ENCODE measurements around the gene TSHZ3. TPM values are rescaled to one million over a fixed set of nuclear protein-coding genes. Genes with fewer than 3 reads are reported as not detected.

TSHZ3 gene
- total RNA-seq, 4 donors from 2014 or later = 0.19 to 5.3 (median 1.9) TPM

DNA sequence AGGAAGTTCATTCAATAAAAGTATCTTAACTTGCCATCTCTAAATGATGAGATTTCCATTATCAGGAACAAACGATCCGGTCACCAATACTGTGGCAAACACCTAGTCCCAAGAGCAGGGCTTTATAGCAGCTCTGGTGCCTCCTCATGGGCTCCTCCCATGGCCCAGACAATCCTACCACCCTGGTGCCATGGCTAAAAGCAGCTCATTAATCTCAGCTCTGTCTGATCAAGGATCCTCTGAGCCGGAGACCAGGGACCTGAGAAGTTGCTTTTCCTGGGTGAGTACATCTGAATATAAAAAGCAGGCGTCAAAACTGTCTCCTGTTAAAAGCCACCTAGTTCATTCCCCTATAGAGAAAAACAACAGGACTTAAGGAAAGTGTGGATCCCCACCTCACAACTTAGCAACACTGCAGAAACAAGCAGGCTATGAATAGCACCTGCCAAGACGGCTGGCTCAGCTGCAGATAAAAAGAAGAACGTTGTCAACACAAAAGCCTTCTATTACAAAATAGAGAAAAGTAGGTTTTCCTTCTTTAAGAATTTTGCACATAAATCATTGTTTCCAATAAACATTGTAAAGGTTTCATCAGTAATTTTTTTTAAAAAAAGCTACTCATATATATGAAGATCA, 30.3 kb downstream of the TSHZ3 start:
- no peaks in the 10 kb centered on the region for H3K36me3 ChIP-seq
- DNase-seq = no peak
- no peaks in the 10 kb centered on the region for H3K27me3 ChIP-seq
- H3K4me1 ChIP-seq = peaks cover 0 to 37% (median 10%) of the 10 kb centered on the region in 3 donors
- H3K27ac ChIP-seq = no peak overlapping the region
- no peaks in the 10 kb centered on the region for H3K9me3 ChIP-seq
- intact Hi-C loops (cut with DNase I) = no loop called here
- H3K4me3 ChIP-seq = no peak overlapping the region
- WGBS, 2 donors = 64 to 70% methylated on average over 5 to 6 of the region's 6 CpGs
- TF ChIP-seq POLR2A (IDR thresholded peaks at IDR 0.05) = no peak
- TF ChIP-seq, protein P1, sequence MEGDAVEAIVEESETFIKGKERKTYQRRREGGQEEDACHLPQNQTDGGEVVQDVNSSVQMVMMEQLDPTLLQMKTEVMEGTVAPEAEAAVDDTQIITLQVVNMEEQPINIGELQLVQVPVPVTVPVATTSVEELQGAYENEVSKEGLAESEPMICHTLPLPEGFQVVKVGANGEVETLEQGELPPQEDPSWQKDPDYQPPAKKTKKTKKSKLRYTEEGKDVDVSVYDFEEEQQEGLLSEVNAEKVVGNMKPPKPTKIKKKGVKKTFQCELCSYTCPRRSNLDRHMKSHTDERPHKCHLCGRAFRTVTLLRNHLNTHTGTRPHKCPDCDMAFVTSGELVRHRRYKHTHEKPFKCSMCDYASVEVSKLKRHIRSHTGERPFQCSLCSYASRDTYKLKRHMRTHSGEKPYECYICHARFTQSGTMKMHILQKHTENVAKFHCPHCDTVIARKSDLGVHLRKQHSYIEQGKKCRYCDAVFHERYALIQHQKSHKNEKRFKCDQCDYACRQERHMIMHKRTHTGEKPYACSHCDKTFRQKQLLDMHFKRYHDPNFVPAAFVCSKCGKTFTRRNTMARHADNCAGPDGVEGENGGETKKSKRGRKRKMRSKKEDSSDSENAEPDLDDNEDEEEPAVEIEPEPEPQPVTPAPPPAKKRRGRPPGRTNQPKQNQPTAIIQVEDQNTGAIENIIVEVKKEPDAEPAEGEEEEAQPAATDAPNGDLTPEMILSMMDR (IDR thresholded peaks at IDR 0.05) = no peak

DNA sequence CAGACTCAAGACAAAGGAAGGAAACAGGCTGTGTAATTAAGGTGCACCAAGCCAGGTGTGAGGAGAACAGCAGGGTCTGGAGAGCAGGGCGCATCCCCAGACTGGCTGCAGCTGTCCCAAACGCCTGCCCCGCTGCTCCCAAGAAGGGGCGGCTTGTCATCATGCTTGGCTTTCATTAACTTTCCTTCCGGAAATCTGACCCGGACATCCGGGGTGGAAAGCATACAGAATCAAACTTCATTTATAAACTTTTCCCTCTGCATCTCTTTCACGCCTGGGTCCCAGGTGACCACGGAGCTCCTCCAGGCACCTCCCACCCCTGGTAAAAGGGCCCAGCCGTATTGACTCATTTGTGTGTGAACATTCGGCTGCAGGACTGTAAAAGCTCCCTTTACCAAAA, 31.7 kb downstream of the TSHZ3 start:
- H3K36me3 ChIP-seq = no peaks in the 10 kb centered on the region
- H3K27me3 ChIP-seq = no peaks in the 10 kb centered on the region
- peaks cover 0 to 38% (median 10%) of the 10 kb centered on the region in 3 donors for H3K4me1 ChIP-seq
- H3K4me3 ChIP-seq = no peak overlapping the region
- intact Hi-C loops (cut with DNase I) = no loop called here
- H3K27ac ChIP-seq = peak overlapping the region in 2 of 4 donors; percentile 58 to 71
- no peaks in the 10 kb centered on the region for H3K9me3 ChIP-seq
- DNase-seq = no peak
- WGBS, 2 donors = 65 to 79% methylated on average over 10 to 11 of the region's 11 CpGs
- TF ChIP-seq, protein P1 (IDR thresholded peaks at IDR 0.05) = no peak
- no peak for TF ChIP-seq POLR2A (IDR thresholded peaks at IDR 0.05)

DNA sequence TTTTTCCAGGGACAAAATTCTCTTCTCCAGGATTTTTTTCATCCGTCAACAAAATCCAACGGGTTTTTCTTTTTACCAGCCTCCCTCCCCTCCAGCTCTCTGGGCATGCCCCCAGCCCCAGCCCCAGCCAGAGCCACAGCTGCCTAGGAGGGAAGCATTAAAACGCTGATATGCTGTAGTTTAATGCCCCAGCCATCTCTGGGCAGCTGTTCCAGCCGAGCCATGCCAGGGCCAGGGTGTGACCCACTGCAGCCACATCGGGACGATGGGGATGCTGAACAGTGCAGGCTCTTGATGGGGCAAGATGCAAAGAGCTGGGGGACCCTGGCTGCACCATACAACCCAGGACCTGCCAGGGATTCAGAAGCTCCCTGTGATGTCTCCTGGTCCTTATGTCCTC, 32.1 kb downstream of the TSHZ3 start:
- intact Hi-C loops (cut with DNase I) = no loop called here
- H3K4me3 ChIP-seq = no peak overlapping the region
- no peaks in the 10 kb centered on the region for H3K9me3 ChIP-seq
- WGBS, 2 donors = 45 to 69% methylated on average over 2 to 4 of the region's 6 CpGs
- DNase-seq = no peak
- no peaks in the 10 kb centered on the region for H3K36me3 ChIP-seq
- peaks cover 0 to 42% (median 10%) of the 10 kb centered on the region in 3 donors for H3K4me1 ChIP-seq
- TF ChIP-seq, protein P1 (IDR thresholded peaks at IDR 0.05) = no peak
- TF ChIP-seq POLR2A (IDR thresholded peaks at IDR 0.05) = no peak
- peak overlapping the region in 2 of 4 donors; percentile 58 to 71 for H3K27ac ChIP-seq
- H3K27me3 ChIP-seq = no peaks in the 10 kb centered on the region

DNA sequence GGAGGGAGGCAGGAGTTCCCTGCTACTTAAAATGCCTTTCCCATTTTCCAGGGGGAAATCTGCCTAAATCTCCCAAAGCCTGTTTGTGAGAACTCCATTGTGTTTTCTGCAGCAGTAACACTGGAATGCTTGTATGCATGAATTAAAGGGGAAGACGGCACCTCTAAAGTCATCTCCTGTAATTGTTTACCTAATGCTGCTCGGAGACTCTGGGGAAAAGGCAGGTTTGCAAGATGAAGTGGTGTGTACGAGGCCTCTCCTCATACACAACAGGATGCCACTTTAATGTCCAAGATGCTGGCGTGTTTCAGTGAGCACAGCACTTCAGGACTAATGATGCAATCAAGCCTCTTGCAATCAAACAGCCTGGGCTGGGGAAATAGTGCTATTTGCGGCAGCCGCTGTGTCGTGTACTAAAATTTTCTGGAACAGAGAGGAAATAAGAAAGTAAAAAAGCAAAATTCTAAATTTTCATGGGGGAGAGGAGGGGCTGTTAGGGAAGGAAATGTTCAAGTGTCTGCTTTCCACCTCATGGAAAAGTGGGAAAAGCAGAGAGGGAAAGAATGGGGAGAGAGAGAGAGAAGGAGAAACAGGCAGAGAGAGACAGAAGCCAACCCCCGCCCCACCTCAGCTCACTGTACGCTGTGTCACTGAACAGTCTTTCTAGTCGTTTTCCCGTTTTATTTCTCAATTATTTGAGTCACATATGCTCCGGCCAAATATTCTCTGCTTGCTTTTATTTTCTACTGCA, 32.9 kb downstream of the TSHZ3 start:
- no peaks in the 10 kb centered on the region for H3K27me3 ChIP-seq
- WGBS, 2 donors = 54 to 66% methylated on average over 11 to 12 of the region's 12 CpGs
- TF ChIP-seq, protein P1 (IDR thresholded peaks at IDR 0.05) = no peak
- no peak for TF ChIP-seq POLR2A (IDR thresholded peaks at IDR 0.05)
- peak overlapping the region in 2 of 4 donors; percentile 9 to 17 for H3K4me3 ChIP-seq
- DNase-seq = no peak
- peaks cover 0 to 45% (median 10%) of the 10 kb centered on the region in 3 donors for H3K4me1 ChIP-seq
- peak overlapping the region in 2 of 4 donors; percentile 58 to 71 for H3K27ac ChIP-seq
- no peaks in the 10 kb centered on the region for H3K36me3 ChIP-seq
- no peaks in the 10 kb centered on the region for H3K9me3 ChIP-seq
- intact Hi-C loops (cut with DNase I) = no loop called here

DNA sequence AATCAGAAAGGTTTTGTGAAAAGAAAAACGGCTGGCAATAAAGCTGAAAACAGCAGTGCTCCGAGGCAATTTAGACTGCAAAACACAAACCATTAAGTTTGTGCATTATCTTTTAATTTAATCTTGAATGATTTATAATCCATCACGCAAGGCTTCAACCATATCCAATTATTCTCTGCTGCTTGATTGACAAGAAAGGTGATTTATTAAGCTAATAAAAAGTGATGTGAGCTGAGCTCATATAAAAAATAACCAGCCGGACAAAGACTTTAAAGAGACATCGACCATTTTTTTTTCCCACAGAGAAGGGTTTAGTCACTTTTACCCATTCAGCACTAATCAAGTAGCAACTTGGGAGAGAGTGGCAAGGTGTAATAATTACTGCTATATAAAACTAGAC, 33.6 kb downstream of the TSHZ3 start:
- no peaks in the 10 kb centered on the region for H3K9me3 ChIP-seq
- intact Hi-C loops (cut with DNase I) = no loop called here
- DNase-seq = no peak
- 56 to 60% methylated on average over 5 of the region's 5 CpGs for WGBS, 2 donors
- H3K4me1 ChIP-seq = peaks cover 0 to 45% (median 10%) of the 10 kb centered on the region in 3 donors
- no peaks in the 10 kb centered on the region for H3K36me3 ChIP-seq
- H3K27ac ChIP-seq = peak overlapping the region in 2 of 4 donors; percentile 58 to 71
- TF ChIP-seq, protein P1 (IDR thresholded peaks at IDR 0.05) = no peak
- no peak for TF ChIP-seq POLR2A (IDR thresholded peaks at IDR 0.05)
- no peak overlapping the region for H3K4me3 ChIP-seq
- no peaks in the 10 kb centered on the region for H3K27me3 ChIP-seq

All from esophagus squamous epithelium (tissue), 5 donors.